Hindlimb muscle (tissue), 1 donor: ENCODE data around the gene TNNI3K. TPM values are rescaled to one million over a fixed set of nuclear protein-coding genes. Genes with fewer than 3 reads are reported as not detected.
A peak's percentile ranks its signal among the peaks of the same experiment; 100 is the strongest.
"Not testable (repeated sequence)": the region's sequence is repeated elsewhere in the genome, so short reads cannot be mapped to it uniquely, and the experiment has no call there.

Experiments used
- DNase-seq: peaks from one replicate; pipeline ENCODE4 v3.0.0-alpha.2; 2013
- polyA plus RNA-seq: library from polyadenylated mRNA; unstranded; fragments of 120-200 nt; gene quantifications from one replicate; pipeline ENCODE4 v1.2.1, GENCODE V29; 2013; ENCODE audit not compliant: insufficient read length

TNNI3K gene
- polyA plus RNA-seq = 1.6 TPM

DNA sequence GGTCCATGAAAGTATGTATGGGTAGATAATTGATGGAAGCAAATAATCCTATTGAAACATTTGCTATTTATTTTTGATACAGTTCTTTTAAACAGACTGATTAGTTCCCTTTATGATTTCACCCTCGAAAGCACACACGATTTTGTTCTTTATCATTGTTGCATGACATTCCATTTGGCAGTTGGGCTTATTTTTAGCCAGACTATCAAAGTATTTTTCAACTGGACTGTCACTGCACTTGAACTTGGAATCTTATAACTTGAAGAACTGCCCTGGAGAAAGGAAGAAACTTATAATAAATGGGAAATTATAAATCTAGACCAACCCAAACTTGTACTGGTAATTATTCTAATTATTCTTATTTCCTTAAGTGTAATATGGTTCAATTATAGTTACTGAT lies at the start of gene TNNI3K:
Gene TNNI3K (plus strand): TSS at position 235 of the 400 bp plus-strand sequence. CDS start 65 bp downstream, at position 300.
- DNase-seq = no peak

DNA sequence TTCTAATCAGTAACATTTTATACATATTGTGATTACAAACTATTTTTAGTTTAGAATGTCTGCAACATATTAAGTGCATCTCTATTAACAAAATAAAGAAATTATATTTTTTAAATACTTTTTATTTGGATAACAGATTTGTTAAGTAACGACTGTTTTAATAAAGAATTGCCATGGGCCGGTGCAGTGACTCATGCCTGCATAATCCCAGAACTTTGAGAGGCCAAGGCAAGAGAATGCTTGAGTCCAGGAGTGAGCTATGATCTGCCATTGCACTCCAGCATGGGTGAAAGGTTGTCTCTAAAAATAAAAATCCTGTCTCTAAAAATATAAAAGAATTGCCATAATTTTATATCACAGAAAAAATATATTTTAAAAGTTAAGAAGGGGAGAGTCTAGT lies 41.3 kb upstream of the TNNI3K start:
- DNase-seq = no peak

- no peak for DNase-seq
Observed at GRCh38 chr1:74195339-74195738, 39.8 kb upstream of the TNNI3K start.

GRCh38 chr1:74197255-74197654 lies 37.9 kb upstream of the TNNI3K start:
- DNase-seq = no peak

DNA sequence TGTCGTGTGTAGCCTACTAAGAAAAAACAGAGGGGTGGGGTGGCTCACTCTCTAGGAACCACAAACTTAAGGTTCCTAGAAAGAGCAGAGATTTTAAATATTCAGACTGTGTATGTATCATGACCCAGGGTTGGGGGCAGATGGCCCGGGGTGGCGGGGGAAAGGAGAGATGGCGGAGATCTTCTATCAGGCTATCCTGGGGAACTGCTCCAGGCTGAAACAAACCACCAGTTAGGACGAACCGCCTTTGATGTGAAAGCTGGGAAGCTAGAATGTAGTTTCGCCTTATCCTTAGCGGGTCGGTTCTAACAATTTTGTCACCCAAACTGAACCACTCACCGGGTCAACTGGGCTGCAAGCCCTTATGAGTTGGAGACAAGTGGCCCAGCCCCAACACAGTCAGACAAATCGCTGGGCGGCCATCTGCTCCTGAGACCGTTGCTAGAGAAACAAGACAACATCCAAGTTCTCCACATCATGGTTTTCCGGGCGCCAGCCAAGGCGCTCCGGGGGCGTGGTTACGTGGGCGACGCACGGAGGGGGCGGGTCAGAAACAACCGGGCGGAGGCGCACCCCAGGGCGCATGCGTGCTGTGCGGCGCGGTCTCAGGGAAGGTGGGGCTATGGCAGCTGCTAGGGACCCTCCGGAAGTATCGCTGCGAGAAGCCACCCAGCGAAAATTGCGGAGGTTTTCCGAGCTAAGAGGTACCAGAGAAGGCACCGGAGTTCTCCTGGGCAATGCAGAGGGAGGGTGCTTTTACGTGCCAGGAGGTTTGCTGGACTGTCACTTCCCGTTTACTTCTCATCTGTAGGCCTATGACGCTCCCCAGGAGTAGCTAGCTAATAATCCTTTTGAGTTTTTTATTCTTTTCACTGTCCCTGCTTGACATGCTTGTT lies 37.3 kb upstream of the TNNI3K start, which contains the start of the genes FPGT and LRRIQ3:
Gene FPGT (plus strand): TSS at position 586 of the 896 bp plus-strand sequence. CDS start 37 bp downstream, at position 623.
Gene LRRIQ3 (minus strand): TSS at position 520 of the 896 bp plus-strand sequence. CDS start 14,492 bp downstream, outside the sequence.
- peak; percentile 99 for DNase-seq

- DNase-seq = no peak
Observed at GRCh38 chr1:74199504-74199903, 35.7 kb upstream of the TNNI3K start.

DNA sequence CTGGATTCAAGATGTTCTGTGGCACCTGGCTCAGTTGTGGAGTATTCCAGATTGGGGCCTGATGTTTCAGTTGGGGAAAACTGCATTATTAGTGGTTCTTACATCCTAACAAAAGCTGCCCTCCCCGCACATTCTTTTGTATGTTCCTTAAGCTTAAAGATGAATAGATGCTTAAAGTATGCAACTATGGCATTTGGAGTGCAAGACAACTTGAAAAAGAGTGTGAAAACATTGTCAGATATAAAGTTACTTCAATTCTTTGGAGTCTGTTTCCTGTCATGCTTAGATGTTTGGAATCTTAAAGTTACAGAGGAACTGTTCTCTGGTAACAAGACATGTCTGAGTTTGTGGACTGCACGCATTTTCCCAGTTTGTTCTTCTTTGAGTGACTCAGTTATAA lies 29.9 kb upstream of the TNNI3K start:
- DNase-seq = no peak

- DNase-seq = no peak
Observed at GRCh38 chr1:74215229-74215628, 20.0 kb upstream of the TNNI3K start.

DNA sequence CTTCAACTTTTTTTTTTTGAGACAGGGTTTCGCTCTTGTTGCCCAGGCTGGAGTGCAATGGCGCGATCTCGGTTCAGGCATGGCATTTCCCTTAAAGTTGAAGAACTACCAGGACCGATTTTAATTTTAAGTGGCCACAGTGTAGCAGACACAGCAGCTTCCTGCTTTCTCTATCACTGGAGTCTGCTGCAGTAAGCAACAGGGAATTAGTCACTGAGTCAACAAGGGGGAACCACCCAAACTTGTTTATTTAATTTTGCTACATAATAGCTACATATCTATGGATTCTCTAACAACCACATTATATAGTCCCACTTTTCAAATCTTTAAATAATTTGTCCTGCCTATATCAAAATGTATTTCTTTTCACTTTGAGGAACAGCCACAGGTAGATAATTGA lies 12.5 kb upstream of the TNNI3K start:
- no peak for DNase-seq

DNA sequence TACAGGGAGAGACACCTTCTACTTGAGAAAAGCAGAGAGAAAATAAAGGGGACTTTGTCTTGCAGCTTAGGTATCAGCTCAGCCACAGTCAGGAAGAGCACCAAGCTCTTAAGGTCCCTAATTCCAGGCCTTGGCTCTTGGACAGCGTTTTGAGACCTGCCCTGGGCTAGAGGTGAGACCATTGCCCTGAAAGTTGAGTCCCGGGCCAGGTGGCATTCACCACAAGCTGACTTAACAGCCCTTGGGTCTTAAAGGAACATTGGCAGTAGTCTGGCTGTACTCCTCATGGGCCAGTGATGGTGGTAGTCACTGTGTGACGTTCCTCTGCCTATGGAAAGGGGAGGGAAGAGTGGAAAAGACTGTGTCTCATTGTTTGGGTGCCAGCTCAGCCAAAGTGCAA lies 11.7 kb upstream of the TNNI3K start:
- DNase-seq = no peak

GRCh38 chr1:74236440-74236839 lies 1.3 kb downstream of the TNNI3K start:
- DNase-seq = no peak

GRCh38 chr1:74237035-74237434 lies 1.8 kb downstream of the TNNI3K start:
- DNase-seq = no peak

GRCh38 chr1:74237787-74238186 lies 2.6 kb downstream of the TNNI3K start:
- DNase-seq = no peak

DNA sequence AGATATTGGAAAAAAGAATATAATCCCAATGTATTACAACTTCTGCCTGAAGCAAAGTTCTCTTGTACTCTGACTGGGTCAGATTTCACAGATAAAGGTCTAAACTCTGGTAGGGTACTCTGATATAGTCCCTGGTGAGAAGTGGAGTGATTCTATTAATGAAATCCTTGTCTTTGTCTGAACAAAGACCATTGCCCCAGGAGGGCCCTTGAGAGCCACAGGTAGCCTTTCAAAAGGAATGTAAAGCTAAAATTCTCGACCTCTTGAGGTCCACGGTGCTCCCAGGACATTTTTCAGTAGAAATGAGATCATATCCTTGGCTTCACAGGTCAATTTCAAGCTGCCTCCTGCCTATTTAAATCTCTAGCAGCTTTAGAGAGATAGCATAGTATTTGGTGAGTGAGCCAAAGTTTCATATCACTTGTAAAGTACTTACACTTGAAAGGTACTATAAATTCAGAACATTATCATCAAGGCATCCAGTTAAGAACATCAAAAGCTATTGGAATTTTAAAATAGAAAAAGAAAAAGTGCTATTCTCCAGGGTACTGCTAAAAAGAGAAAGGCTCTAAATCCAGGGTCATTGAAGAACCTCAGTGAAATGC lies 10.1 kb downstream of the TNNI3K start:
- DNase-seq = no peak

GRCh38 chr1:74246315-74246714 lies 11.1 kb downstream of the TNNI3K start:
- no peak for DNase-seq

DNA sequence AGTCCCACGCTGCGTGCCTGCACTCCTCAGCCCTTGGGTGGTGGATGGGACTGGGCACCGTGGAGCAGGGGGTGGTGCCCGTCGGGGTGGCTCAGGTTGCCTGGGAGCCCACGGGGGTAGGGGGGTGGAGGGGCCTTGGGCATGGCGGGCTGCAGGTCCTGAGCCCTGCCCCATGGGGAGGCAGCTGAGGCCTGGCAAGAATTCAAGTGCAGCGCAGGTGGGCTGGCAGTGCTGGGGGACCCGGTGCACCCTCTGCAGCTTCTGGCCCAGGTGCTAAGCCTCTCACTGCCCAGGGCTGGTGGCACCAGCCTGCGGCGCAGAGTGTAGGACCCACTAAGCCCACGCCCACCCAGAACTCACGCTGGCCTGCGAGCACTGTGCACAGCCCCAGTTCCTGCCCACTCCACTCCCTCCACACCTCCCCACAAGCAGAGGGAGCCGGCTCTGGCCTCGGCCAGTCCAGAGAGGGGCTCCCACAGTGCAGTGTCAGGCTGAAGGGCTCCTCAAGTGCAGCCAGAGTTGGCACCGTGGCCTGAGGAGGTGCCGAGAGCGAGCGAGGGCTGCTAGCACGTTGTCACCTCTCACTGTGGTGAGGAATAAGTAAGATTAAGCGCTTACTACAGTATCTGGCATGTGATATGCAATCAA lies 12.8 kb downstream of the TNNI3K start:
- DNase-seq = no peak

DNA sequence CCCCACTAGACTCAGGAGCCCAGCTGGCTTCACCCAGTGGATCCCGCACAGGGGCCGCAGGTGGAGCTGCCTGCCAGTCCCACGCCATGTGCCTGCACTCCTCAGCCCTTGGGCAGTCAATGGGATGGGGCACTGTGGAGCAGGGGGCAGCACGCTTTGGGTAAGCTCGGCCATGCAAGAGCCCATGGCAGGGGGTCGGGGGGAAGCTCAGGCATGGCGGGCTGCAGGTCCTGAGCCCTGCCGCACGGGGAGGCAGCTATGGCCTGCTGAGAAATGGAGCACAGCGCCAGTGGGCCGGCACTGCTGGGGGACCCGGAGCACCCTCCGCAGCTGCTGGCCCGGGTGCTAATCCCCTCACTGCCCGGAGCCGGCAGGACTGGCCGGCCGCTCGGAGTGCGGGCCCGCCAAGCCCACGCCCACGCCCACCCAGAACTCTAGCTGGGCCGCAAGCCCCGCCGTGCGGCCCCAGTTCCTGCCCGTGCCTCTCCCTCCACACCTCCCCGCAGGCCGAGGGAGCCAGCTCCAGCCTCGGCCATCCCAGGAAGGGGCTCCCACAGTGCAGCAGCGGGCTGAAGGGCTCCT lies 18.1 kb downstream of the TNNI3K start:
- DNase-seq = not testable (repeated sequence)

- no peak for DNase-seq
Observed at GRCh38 chr1:74266001-74266400, 30.8 kb downstream of the TNNI3K start.

DNA sequence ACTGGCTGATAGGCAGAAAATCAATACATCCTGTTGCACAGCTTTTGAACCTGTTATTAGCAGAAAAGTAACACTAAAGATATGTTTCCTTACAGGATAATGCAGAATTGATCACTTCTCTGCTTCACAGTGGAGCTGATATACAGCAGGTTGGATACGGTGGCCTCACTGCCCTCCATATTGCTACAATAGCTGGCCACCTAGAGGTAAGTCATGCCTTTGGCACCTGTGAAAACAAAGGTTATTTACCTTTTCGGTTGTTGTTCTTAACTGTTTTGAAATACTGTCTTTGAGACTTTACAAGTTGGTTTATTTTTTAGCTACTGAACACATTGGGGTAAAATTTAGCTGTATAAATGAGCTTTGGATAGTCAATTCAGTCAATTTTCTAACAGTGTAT lies 36.3 kb downstream of the TNNI3K start:
- no peak for DNase-seq

DNA sequence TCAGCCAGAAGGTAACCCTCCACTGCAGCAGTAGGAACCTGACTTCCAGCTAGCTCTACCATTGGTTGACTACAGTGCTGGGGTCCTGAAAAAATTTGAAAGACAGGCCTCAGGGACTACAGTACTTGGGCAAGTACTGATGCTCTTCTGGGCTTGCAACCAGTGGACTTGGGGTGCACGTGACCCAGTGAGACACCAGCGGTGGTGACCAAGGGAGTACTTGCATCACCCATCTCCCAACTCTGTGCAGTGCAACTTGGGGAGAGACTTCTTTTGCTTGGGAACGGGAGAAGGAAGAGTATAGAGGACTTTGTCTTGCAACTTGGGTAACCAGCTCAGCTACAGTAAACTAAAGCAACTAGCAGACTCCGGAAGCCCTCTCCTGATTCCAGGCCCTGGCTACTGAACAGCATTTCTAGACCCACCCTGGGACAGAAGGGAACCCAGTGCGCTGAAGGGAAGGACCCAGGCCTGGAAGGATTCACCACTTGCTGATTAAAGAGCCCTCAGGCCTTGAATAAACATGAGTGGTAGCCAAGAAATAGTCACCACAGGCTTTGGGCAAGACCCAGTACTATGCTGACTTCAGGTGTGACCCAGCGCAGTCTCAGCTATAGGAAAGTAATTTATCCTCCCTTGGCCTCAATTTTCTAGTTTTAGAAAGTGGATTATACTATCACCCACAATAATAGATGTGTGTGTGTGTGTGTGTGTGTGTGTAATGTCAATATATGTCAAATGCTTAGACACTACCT lies 45.6 kb downstream of the TNNI3K start:
- DNase-seq = no peak

- DNase-seq = no peak
Observed at GRCh38 chr1:74286414-74286813, 51.2 kb downstream of the TNNI3K start.

GRCh38 chr1:74314438-74314837 lies 79.3 kb downstream of the TNNI3K start:
- no peak for DNase-seq
